Stimulated activated CD8-positive, alpha-beta memory T cell treated with anti-CD3 and anti-CD28 coated beads, Interleukin-2, amount 100 ng/mL, for 48 hours (primary cell): ENCODE results near the gene SH3PXD2B.
"Not testable (repeated sequence)": the region's sequence is repeated elsewhere in the genome, so short reads cannot be mapped to it uniquely, and the experiment has no call there.

Source experiments
- DNase-seq, 2 donors: peaks; one replicate each; pipeline ENCODE4 v3.0.0-alpha.2; 2020; ENCODE audit warnings: low read depth in 2 of 2

Gene SH3PXD2B

DNA sequence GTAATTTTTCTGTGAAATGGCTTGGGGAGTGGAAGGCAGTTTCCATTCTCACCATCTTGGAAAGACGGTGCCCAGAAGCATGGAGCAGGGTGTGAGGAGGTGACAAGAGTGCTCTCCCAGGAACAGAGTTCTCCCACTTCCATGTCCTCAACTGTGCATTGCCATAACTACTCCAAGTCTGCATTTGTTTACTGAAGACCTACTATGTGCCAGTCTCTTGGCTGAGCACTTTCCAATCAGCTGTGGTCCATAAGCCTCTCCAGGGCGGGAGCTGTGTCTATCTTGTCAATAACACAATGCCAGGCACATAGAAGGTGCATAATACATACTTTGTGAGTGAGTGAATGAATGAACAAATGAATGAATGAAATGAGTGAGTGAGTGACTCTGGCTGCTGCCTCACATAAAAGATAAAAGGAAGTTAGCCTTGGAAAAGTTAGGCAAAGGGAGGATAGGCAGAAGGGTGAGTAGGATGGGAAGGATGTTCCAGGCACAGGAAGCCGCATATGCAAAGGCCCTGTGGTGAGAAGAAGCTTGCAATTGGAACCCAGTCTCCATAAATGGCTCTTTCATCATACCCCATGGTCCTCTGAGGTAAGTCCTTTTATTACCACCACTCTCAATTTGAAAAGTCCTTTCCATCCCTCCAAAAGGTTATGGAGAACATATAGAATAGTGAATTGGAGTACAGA is 31.3 kb upstream of the SH3PXD2B start:
- no peak for DNase-seq

DNA sequence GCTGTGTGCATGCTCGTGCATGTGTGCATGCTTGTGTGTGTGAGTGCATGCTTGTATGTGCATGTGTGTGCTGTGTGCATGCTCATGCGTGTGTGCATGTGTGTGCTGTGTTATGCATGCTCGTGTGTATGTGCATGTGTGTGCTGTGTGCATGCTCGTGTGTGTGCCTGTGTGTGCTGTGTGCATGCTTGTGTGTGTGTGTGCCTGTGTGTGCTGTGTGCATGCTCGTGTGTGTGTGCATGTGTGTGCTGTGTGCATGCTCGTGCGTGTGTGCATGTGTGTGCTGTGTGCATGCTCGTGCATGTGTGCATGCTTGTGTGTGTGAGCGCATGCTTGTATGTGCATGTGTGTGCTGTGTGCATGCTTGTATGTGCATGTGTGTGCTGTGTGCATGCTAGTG is 30.3 kb upstream of the SH3PXD2B start:
- DNase-seq = no peak

DNA sequence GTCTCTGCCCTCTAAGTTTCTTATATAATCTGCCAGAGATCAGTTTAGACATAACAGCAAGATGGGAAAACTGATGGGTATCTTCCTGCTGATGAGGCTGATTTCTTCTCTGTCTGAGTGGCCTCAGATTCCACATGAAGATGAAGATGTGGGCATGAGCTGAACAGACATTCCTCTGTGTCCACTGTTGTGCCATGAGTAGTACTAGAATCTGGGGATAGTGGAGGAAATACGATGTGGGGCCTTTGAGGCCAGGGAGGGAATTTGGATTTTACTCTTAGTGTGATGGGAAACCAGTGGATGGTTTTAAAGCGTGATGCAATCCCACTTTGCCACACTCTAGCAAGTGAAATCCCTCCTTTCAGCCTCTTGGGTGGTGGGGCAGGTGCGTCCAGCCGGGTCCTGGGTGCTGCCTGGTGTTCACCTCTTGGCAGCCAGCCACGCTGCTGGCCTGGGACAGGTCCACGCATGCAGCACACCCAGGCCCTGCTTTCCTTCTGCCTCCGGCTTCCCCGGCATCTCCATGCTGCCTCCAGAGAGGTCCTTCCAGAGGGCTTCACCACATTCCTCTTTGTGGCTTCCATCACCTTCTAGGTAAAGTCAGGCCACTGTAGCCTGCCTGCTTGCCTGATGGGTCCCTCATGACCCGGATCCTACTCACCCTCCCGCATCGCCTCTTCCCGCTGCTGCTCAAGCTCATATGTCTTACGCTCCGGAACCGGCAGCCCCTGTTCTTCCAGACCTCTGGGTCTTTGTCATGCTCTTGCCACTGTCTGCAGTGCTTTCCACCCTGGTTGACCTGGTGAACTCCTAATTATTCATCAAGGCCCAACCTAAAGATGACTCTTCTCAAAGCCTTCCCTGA is 28.1 kb upstream of the SH3PXD2B start:
- DNase-seq = no peak

DNA sequence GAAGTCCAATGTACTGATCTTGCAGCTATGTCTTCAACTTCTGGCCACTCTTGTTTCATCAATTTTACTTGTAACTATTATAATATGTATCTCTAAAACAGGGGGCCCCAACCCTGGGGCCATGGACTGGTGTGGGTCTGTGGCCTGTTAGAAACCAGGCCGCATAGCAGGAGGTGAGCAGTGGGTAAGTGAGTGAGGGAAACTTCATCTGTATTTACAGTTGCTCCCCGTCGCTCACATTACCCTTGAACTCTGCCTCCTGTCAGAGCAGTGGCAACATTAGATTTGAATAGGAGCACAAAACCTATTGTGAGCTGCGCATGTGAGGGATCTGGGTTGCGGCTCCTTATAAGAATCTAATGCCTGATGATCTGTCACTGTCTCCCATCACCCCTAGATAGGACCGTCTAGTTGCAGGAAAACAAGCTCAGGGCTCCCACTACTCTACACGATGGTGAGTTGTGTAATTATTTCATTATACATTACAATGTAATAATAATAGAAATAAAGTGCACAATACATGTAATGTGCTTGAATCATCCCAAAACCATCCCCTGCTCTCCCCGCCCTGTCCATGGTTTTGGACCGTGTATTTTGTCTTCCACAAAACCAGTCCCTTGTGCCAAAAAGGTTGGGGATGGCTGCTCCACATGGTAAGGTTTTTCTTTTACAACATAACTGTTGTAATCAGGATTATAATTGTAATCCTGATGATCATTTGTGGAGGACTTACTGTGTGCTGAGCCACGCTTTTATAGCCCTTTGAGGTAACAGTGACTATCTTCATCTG is 26.9 kb upstream of the SH3PXD2B start:
- no peak for DNase-seq

- no peak for DNase-seq
Measured at GRCh38 chr5:172479784-172480115, 25.4 kb upstream of the SH3PXD2B start.

DNA sequence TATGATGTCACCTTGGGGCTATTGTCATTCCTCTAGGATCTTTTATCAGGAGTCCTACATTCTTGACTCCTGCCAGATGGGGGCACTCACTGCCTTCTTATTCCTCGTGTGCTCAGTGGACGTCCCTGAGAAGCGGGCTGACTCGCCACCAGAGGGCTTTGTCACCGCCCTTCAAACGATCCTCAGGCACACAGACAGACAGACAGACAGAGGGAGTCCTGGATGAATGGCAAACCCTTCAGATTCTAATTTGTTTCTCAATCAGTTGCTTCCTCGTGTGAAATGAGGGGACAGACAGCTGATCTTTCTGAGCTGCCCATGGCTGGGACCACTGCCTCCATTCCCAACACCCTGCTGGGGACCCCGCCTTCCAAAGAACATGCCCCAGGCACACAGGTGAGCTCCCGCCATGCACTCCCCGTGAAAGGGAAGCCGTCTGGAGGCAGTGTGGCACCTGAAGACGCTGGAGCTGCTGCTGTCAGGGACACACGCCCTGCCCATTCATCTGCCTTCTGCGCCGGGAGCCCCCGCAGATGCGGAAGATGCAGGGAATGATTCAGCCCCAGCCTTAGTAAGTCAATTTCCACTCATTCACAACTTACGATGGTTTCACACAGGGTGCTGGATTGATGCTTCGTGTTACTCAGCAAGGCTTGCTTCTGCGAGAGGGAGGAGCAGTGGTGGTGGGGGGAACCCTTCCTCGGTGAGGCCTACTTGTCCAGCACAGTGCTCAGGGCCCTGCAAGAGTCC is 24.9 kb upstream of the SH3PXD2B start:
- peak; percentile 36 to 52 for DNase-seq

GRCh38 chr5:172478695-172479033 is 24.3 kb upstream of the SH3PXD2B start:
- DNase-seq = not testable (repeated sequence)

DNA sequence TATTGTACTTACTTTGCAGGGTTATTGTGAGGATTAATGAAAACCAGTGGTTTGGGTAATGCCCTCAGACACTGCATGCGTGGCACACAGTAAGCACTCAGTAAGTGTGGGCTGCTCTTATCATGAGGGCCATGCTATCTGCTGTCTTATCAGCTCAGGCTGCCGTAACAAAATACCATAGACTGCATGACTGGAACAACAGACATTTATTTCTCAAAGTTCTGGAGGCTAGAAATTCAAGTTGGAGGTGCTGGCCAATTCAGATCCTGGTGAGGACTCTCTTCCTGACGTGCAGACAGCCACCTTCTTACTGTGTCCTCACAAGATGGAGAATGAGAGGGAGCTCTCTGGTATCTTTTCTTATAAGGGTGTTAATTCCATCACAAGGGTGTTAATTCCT is 23.9 kb upstream of the SH3PXD2B start:
- DNase-seq = no peak

DNA sequence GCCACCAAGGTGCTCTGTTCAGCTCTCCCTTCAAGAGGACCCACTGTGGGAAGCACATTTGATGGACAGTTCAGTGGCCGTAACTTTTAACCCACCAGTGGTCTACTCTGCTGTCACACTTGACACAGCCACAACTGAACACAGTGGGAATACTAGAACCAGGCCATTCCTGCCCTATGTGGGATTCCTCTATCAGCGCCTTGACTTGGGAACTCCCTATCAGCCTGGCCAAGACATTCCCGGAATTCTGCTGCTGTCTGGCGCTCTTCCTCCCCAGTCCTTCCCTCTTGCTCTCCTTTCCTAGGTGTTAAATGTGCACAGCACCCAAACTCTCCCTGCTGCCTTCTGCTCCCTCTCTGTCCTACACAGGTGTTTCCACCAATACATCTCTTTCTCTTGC is 23.1 kb upstream of the SH3PXD2B start:
- DNase-seq = no peak

- DNase-seq = no peak
Measured at GRCh38 chr5:172474293-172474692, 20.0 kb upstream of the SH3PXD2B start.

DNA sequence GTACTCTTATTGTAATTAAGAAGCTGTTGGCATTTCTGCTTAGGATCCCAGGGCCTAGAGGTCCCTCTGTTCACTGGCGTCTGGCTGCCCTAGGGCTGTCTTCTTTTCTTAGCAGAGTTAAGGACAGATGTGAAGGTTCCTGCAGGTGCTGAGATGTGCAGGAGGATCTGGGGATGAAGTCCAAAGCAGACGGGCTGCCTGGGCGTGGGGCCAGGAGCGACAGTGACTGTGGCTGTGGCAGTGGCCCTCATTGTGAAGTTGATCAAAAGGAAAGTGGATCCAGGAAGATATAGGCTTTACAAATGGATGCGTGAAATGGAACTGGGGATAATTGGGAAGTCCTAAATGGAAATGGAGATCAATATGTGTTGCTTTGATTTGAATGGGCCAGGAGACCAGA is 19.1 kb upstream of the SH3PXD2B start:
- DNase-seq = no peak

GRCh38 chr5:172469697-172470096 is 15.4 kb upstream of the SH3PXD2B start:
- no peak for DNase-seq

GRCh38 chr5:172466062-172466461 is 11.7 kb upstream of the SH3PXD2B start:
- no peak for DNase-seq

- DNase-seq = no peak
Measured at GRCh38 chr5:172463031-172463430, 8.7 kb upstream of the SH3PXD2B start.

DNA sequence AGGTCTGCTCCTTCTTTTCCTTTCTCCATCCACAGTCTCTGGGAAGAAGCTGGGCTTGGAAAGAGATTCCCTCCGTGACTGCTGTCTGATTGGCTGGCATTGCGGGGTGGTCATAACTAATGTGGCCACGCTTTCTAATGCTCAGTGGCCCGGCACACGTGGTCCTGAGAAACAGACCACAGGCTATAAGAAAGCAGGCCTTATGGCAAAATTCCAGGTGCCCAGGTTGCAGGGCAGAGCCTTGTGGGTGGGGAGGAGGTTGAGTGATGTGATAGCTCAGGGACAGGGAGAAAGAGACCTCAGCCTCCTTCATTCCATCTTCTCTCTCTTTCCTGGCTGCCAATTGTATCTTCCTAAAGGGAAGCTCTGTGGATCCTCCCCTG is 5.4 kb upstream of the SH3PXD2B start:
- DNase-seq = no peak

- no peak for DNase-seq
Measured at GRCh38 chr5:172458976-172459782, 4.9 kb upstream of the SH3PXD2B start.

DNA sequence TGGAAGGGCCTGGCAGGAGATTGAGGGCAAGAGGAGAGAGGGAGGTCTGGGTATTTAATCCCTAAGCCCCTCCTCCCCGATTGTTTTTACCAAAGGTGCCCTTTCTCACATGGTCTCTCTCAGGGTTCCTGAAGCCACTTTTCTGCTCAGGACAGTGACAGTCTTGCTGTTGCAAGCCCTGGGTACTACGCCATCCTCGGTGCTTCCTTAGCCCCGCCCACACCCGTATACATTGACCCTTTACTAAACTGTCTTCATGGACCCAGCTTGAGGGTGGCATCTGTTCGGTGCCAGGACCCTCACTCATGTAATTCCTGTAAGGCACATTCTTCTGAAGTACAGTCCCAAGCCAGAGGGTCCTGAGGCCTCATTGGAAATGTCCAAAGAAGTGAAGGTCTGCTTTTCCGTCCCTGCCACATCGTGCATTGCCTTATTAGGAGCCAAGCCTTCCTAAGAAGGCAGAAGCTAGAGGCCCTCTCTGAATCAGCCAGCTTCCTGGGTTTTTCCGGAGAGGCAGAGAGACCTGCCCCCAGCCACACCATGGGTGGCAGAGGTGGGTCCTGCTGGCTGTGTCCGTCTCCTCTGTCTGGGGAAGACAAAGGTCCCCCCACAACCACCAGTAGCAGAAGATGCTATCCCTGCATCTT is 1.9 kb upstream of the SH3PXD2B start:
- DNase-seq = no peak

- no peak for DNase-seq
Measured at GRCh38 chr5:172455511-172456061, 1.3 kb upstream of the SH3PXD2B start.

- DNase-seq = no peak
Measured at GRCh38 chr5:172455087-172455381, 709 bp upstream of the SH3PXD2B start.

- no peak for DNase-seq
Measured at GRCh38 chr5:172453986-172454357, 353 bp downstream of the SH3PXD2B start.
